ENCODE data around the gene BTC.
A peak's percentile ranks its signal among the peaks of the same experiment; 100 is the strongest.

The BTC gene

DNA sequence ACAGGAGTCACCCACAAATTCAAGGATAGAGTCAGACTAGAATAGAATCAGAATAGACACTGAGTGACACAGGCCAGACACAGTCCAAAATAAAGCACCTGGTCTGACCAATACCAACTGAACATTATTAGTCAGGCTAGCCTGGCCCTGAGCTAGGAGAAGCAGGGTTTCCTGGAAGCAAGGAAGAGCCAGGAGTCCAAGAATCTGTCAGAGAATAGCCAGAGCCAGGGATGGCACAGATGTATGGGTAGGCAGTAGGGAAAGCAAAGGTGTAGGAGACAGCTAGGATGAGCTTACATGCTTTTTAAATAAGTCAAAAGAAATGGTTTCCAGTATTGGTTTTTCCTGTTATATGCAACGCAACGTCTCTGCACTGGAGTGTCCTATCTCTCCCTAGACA lies 3.7 kb downstream of the BTC start:
- no peak for TF ChIP-seq CTCF (IDR thresholded peaks at IDR 0.05; ENCODE audit: control insufficient read depth, extremely low read depth, insufficient read depth)
- H3K4me3 ChIP-seq (ENCODE audit: low read depth, low read length) = no peak overlapping the region
- DNase-seq (ENCODE audit: low read depth) = no peak

DNA sequence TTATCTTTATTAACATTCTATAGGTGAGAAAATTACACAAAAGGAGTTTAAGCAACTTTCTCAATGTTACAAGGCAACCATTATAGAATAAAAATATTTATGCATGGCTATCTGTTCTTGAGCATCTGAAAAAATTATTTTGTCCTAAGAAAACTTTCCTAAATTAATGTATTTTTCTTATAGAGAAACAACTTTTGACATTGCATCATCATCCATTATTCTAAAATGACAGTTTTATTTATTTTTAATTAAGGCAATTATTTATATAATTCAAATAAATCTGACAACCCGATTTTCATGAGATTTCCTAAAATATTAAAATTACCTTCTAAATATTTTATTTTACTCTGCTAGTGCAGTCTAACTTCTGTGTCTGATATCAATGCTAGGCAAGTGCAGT lies 4.8 kb downstream of the BTC start:
- no peak overlapping the region for H3K4me3 ChIP-seq (ENCODE audit: low read depth, low read length)
- no peak for DNase-seq (ENCODE audit: low read depth)
- no peak for TF ChIP-seq CTCF (IDR thresholded peaks at IDR 0.05; ENCODE audit: control insufficient read depth, extremely low read depth, insufficient read depth)

DNA sequence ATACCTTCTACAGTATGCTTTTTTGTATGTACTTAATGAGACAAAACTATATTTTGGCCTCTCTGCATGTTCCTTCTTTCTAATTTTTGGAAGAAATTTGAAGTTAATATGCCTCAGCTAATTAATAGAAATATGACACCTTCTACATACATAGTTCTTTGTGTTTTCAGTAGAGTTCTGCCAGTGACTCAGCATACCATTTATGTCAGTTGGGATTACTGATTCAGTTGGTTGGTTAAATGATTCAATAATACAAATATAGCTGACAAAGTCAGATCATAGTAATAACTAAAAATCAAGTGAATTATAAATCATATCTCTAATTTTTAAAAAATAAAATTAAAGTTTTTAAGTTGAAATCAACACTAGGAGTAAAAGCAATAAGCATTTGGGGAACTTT lies 16.8 kb downstream of the BTC start:
- no peak for DNase-seq (ENCODE audit: low read depth)
- no peak for TF ChIP-seq CTCF (IDR thresholded peaks at IDR 0.05; ENCODE audit: control insufficient read depth, extremely low read depth, insufficient read depth)
- no peak overlapping the region for H3K4me3 ChIP-seq (ENCODE audit: low read depth, low read length)

GRCh38 chr4:74772783-74773182 lies 21.5 kb downstream of the BTC start:
- H3K4me3 ChIP-seq (ENCODE audit: low read depth, low read length) = no peak overlapping the region
- TF ChIP-seq CTCF (IDR thresholded peaks at IDR 0.05; ENCODE audit: control insufficient read depth, extremely low read depth, insufficient read depth) = no peak
- DNase-seq (ENCODE audit: low read depth) = no peak

GRCh38 chr4:74772106-74772505 lies 22.2 kb downstream of the BTC start:
- DNase-seq (ENCODE audit: low read depth) = no peak
- TF ChIP-seq CTCF (IDR thresholded peaks at IDR 0.05; ENCODE audit: control insufficient read depth, extremely low read depth, insufficient read depth) = no peak
- no peak overlapping the region for H3K4me3 ChIP-seq (ENCODE audit: low read depth, low read length)

DNA sequence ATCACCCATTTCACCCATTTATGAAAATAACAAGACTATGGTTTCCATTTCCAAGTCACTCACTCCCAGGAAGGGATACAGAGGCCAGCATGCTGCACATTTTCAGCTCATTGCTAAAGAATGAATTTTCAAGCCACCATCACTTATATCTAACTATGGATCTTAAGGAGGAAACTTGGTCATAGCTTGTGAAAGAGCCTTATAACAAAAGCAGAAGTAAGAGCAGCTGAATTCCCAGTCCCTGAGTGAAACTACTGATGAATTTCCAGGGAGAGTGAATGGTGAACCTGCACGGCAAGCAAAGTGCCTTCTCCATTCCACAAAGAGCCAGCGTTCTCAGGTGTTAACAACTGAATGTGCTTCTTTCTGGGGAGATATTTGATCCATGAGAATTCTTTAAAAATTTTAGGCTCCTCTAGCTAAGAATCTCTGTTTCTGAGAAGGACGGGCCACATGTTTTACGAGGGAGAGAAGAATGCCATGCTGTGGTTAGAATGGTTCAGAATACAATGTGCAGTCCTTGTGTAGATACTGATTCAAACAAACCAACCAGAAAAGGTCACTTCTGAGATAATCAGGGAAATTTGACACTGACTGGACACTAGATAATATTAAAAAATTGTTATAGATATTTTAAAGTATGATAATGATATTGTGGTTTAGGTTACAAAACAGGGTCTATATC lies 24.0 kb downstream of the BTC start:
- DNase-seq (ENCODE audit: low read depth) = no peak
- no peak for TF ChIP-seq CTCF (IDR thresholded peaks at IDR 0.05; ENCODE audit: control insufficient read depth, extremely low read depth, insufficient read depth)
- no peak overlapping the region for H3K4me3 ChIP-seq (ENCODE audit: low read depth, low read length)

- peak; percentile 80 for DNase-seq (ENCODE audit: low read depth)
- TF ChIP-seq CTCF (IDR thresholded peaks at IDR 0.05; ENCODE audit: control insufficient read depth, extremely low read depth, insufficient read depth) = peak; percentile 44
- no peak overlapping the region for H3K4me3 ChIP-seq (ENCODE audit: low read depth, low read length)
These were observed 25.3 kb downstream of the BTC start for GRCh38 chr4:74768857-74769525.
